ENCODE results near the gene OTOG.

Gene OTOG

DNA sequence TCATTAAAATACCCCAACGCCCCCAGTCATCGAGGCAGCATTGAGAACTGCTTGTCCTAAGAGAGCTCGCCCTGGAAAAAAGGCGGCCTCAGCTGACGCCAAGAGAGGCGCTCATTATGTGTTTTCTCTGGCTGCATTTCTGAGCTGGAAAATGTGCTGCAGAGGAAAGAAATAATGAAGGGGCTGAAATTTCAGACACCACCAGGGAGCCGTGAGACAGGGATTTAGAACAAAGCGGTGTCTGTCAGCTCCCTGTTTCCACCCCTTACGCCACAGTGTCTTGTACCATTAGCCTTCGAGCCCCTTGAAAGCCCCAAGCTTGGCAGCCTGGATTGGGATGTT, 17.2 kb upstream of the OTOG start:
- no peaks in the 10 kb centered on the region for H3K36me3 ChIP-seq (ENCODE audit: control insufficient read depth, insufficient read depth, low read length)
- no peak overlapping the region for H3K27ac ChIP-seq (ENCODE audit: low read depth, low read length)
- H3K9ac ChIP-seq (ENCODE audit: low read depth, low read length), result no peak overlapping the region
- H3K4me1 ChIP-seq (ENCODE audit: control insufficient read depth, insufficient read depth, low read length), result peaks cover 8% of the 10 kb centered on the region; the same call in 1 of the 2 replicates
- H3K27me3 ChIP-seq (ENCODE audit: control insufficient read depth, insufficient read depth, low read length), result no peaks in the 10 kb centered on the region
- no peak overlapping the region for H3K4me3 ChIP-seq (ENCODE audit: low read depth, low read length)
- H3K9me3 ChIP-seq (ENCODE audit: control insufficient read depth, insufficient read depth, low read length), result no peaks in the 10 kb centered on the region

DNA sequence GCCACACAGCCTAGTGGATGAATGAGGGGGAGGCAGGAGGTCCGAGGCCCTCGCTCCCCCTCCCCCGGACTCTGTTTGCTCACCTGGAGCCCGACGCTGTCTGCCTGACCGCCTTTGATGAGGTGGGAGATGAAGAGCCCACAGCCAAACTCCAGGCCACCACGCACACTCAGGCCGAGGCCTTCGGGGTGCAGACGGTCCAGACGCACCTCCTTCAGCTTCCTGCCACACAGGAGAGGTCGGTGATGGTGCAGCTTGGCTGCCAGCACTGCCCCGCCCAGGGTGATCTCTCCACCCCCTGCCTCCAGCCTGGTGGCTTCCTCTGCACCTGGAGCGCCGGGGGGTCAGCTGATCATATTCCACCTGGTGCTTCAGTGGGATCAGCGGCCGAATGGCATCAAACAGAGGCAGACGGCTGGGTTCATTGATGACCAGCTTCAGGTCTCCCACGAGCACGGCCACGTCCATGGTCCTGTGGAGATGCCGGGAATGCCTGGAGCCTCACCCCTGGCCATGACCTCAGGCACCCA, 15.9 kb upstream of the OTOG start:
- Histone ChIP-seq H3K9me3 (ENCODE audit: control insufficient read depth, insufficient read depth, low read length) (no peaks in the 10 kb centered on the region), H3K36me3 (ENCODE audit: control insufficient read depth, insufficient read depth, low read length) (no peaks in the 10 kb centered on the region), H3K4me3 (ENCODE audit: low read depth, low read length) (no peak overlapping the region), H3K27ac (ENCODE audit: low read depth, low read length) (no peak overlapping the region), H3K9ac (ENCODE audit: low read depth, low read length) (no peak overlapping the region), H3K4me1 (ENCODE audit: control insufficient read depth, insufficient read depth, low read length) (peaks cover 8% of the 10 kb centered on the region; the same call in 1 of the 2 replicates), H3K27me3 (ENCODE audit: control insufficient read depth, insufficient read depth, low read length) (no peaks in the 10 kb centered on the region)

DNA sequence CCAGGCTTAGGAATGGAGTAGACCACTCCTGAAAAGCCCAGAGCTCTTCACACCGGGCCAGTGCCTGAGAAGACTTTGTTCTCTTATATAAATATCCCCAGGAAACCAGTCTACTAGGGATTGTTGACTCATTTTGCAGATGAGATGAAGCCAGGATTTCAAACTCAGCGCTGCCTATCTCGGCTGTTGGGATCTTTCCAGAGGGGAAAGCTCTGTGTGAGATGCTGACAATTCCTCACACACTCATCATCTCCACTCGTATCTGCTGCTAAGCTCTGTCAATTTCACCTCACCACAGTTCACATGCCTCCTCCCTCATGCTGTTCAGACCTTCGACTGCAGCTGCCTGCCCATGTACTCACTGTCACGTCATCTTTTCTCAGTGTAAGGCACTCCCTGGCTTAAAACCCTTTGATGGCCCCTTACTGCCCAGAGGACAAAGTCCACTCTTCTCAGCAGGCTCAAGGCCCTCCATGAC, 15.4 kb upstream of the OTOG start:
- Histone ChIP-seq H3K4me1 (ENCODE audit: control insufficient read depth, insufficient read depth, low read length) (peaks cover 8% of the 10 kb centered on the region; the same call in 1 of the 2 replicates), H3K4me3 (ENCODE audit: low read depth, low read length) (no peak overlapping the region), H3K27ac (ENCODE audit: low read depth, low read length) (no peak overlapping the region), H3K9me3 (ENCODE audit: control insufficient read depth, insufficient read depth, low read length) (no peaks in the 10 kb centered on the region), H3K9ac (ENCODE audit: low read depth, low read length) (no peak overlapping the region), H3K27me3 (ENCODE audit: control insufficient read depth, insufficient read depth, low read length) (no peaks in the 10 kb centered on the region), H3K36me3 (ENCODE audit: control insufficient read depth, insufficient read depth, low read length) (no peaks in the 10 kb centered on the region)

DNA sequence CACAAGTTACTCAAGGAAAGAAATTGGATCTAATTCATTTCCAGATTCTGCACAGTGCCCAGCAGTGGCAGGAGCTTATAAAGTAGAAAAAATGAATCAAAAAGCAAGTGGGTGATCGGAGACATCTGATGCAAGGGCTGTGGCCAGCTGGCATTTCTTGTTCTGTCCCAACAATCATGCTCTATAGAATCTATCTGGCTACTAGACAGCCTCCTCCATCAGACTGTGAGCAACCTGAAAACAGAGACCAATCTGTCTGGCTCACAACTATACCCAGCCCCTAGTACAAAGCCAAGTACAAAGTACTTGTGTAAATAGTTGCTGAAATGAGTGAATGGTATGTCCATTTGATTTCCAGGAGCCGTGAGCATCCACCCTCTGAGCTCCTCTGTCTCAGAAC, 14.3 kb upstream of the OTOG start:
- Histone ChIP-seq H3K27ac (ENCODE audit: low read depth, low read length) (no peak overlapping the region), H3K27me3 (ENCODE audit: control insufficient read depth, insufficient read depth, low read length) (no peaks in the 10 kb centered on the region)

DNA sequence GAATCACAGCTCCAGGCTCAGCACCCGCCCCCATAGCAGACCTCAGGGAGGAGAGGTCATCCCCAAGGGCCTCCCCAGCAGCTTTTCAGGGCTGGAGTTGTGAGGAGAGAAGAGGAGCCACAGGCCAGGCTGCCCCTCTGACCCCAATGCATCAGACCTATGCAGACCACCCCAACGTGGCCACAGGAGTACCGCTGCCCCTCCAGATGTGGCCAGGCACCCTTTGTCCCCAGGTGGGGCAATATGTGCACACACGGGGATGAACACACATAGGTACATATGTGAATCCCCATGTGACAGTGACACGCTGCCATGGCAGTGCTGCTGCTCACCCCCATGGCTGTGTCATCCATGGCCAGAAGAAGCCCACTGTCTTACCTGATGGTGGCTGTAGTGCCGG, 13.7 kb upstream of the OTOG start:
- peaks cover 8% of the 10 kb centered on the region; the same call in 1 of the 2 replicates for H3K4me1 ChIP-seq (ENCODE audit: control insufficient read depth, insufficient read depth, low read length)
- H3K36me3 ChIP-seq (ENCODE audit: control insufficient read depth, insufficient read depth, low read length), result no peaks in the 10 kb centered on the region
- H3K27ac ChIP-seq (ENCODE audit: low read depth, low read length), result no peak overlapping the region
- H3K9ac ChIP-seq (ENCODE audit: low read depth, low read length), result no peak overlapping the region
- no peaks in the 10 kb centered on the region for H3K27me3 ChIP-seq (ENCODE audit: control insufficient read depth, insufficient read depth, low read length)
- no peaks in the 10 kb centered on the region for H3K9me3 ChIP-seq (ENCODE audit: control insufficient read depth, insufficient read depth, low read length)
- H3K4me3 ChIP-seq (ENCODE audit: low read depth, low read length), result no peak overlapping the region

More for the DNA sequence above, 14.3 kb upstream of the OTOG start:
- H3K9me3 ChIP-seq (ENCODE audit: control insufficient read depth, insufficient read depth, low read length), result no peaks in the 10 kb centered on the region
- peaks cover 8% of the 10 kb centered on the region; the same call in 1 of the 2 replicates for H3K4me1 ChIP-seq (ENCODE audit: control insufficient read depth, insufficient read depth, low read length)
- H3K36me3 ChIP-seq (ENCODE audit: control insufficient read depth, insufficient read depth, low read length), result no peaks in the 10 kb centered on the region
- no peak overlapping the region for H3K9ac ChIP-seq (ENCODE audit: low read depth, low read length)
- no peak overlapping the region for H3K4me3 ChIP-seq (ENCODE audit: low read depth, low read length)

DNA sequence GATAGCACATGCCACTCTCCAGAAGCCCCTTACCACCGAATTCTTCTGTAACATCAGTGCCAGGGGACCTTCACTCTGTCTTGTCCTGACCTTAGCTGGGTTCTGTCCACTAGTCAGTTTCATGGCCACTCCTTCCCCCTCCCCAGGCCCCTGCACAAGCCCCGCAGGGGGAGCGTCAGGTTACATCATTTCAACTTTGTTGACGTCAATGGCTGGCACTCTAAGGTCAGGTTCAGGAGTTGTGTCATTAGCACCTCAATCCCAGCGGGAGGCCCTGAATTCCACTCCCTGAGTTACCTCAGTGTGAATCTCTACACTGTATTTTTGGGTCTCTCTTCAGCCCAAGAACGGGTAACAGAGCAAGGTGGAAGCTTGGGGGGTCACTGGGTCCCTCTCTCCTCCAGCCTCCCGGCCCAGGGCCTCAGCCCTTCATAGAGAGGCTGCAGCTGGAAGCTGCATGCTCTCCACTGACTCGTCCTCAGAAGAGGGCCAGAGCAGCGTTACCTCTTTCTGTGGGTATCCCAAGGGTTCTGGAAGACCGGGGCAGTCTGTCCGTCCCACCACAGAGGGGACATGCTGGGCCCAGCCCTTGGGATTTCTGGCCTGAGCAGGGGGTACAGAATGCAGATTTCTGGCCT, 13.2 kb upstream of the OTOG start:
- Histone ChIP-seq H3K27me3 (ENCODE audit: control insufficient read depth, insufficient read depth, low read length) (no peaks in the 10 kb centered on the region), H3K4me3 (ENCODE audit: low read depth, low read length) (no peak overlapping the region), H3K27ac (ENCODE audit: low read depth, low read length) (no peak overlapping the region), H3K9ac (ENCODE audit: low read depth, low read length) (no peak overlapping the region), H3K36me3 (ENCODE audit: control insufficient read depth, insufficient read depth, low read length) (no peaks in the 10 kb centered on the region), H3K9me3 (ENCODE audit: control insufficient read depth, insufficient read depth, low read length) (no peaks in the 10 kb centered on the region), H3K4me1 (ENCODE audit: control insufficient read depth, insufficient read depth, low read length) (peaks cover 8% of the 10 kb centered on the region; the same call in 1 of the 2 replicates)

DNA sequence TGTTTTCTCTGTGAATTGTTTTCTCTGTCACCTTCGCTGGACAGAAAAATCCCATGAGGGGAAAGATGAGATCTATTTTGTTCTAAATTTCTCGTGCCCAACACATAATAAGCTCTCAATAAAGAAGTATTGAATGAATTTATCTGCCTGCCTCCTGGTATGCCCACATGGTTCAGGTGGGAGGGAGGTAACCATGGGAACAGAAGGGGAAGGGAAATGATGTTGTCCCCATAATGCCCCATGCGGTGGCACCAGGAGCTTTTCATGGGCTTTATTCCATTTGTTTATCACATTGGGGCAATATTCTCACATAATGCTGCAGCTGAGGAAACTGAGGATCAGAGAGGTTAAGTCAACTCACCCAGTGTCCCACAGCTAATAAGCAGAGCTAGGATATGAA, 11.6 kb upstream of the OTOG start:
- Histone ChIP-seq H3K4me1 (ENCODE audit: control insufficient read depth, insufficient read depth, low read length) (peaks cover 8% of the 10 kb centered on the region; the same call in 1 of the 2 replicates), H3K27me3 (ENCODE audit: control insufficient read depth, insufficient read depth, low read length) (no peaks in the 10 kb centered on the region), H3K9me3 (ENCODE audit: control insufficient read depth, insufficient read depth, low read length) (no peaks in the 10 kb centered on the region), H3K9ac (ENCODE audit: low read depth, low read length) (no peak overlapping the region), H3K4me3 (ENCODE audit: low read depth, low read length) (no peak overlapping the region), H3K27ac (ENCODE audit: low read depth, low read length) (no peak overlapping the region), H3K36me3 (ENCODE audit: control insufficient read depth, insufficient read depth, low read length) (no peaks in the 10 kb centered on the region)

DNA sequence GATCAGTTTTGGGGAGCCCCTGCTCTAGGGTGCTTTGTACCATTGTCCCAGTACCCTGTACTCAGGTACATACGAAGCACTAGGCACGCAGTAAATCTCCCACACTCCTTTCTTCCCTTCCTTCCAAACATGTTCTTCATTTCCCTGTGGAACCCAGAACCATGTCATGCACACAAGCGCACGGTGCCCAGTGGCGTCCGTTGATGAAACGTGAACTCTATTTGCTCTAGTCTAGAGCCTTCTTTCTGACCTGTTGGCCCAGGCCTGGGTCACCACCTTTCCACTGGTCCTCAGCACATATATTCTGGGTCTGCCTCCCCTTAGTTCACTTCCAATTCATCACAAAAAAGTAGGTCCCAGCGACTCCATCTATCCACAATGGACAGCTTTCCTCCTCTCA, 9.8 kb upstream of the OTOG start:
- H3K9ac ChIP-seq (ENCODE audit: low read depth, low read length), result no peak overlapping the region
- 0 out of 2 replicates have a peak, but pooled peaks cover 5% of the 10 kb centered on the region for H3K4me1 ChIP-seq (ENCODE audit: control insufficient read depth, insufficient read depth, low read length)
- H3K27ac ChIP-seq (ENCODE audit: low read depth, low read length), result no peak overlapping the region
- H3K9me3 ChIP-seq (ENCODE audit: control insufficient read depth, insufficient read depth, low read length), result no peaks in the 10 kb centered on the region
- H3K36me3 ChIP-seq (ENCODE audit: control insufficient read depth, insufficient read depth, low read length), result no peaks in the 10 kb centered on the region
- 0 out of 2 replicates have a peak, but pooled peaks cover under 1% of the 10 kb centered on the region for H3K27me3 ChIP-seq (ENCODE audit: control insufficient read depth, insufficient read depth, low read length)
- H3K4me3 ChIP-seq (ENCODE audit: low read depth, low read length), result no peak overlapping the region

DNA sequence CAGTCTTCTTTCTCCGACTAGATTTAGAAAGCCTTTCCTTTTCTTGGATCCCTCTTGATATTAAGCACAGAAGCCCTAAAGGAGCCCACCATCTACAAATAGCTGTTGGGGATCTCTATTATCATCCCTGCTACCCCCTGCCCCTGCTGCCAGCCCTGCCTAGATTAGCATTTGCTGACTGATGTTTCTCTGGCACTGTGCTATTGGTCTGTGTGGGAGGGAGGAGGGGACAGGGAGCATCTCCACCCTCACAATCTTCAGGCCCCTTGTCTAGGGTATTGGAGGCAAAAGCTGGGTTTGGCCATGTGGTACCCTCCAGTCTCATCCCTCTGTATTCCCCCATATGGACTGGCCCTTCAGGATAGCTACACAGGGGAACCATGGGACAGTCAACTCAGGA, 9.0 kb upstream of the OTOG start:
- no peak overlapping the region for H3K27ac ChIP-seq (ENCODE audit: low read depth, low read length)
- 0 out of 2 replicates have a peak, but pooled peaks cover 5% of the 10 kb centered on the region for H3K4me1 ChIP-seq (ENCODE audit: control insufficient read depth, insufficient read depth, low read length)
- H3K9ac ChIP-seq (ENCODE audit: low read depth, low read length), result no peak overlapping the region
- 0 out of 2 replicates have a peak, but pooled peaks cover 3% of the 10 kb centered on the region for H3K27me3 ChIP-seq (ENCODE audit: control insufficient read depth, insufficient read depth, low read length)
- no peak overlapping the region for H3K4me3 ChIP-seq (ENCODE audit: low read depth, low read length)
- no peaks in the 10 kb centered on the region for H3K9me3 ChIP-seq (ENCODE audit: control insufficient read depth, insufficient read depth, low read length)
- H3K36me3 ChIP-seq (ENCODE audit: control insufficient read depth, insufficient read depth, low read length), result no peaks in the 10 kb centered on the region

DNA sequence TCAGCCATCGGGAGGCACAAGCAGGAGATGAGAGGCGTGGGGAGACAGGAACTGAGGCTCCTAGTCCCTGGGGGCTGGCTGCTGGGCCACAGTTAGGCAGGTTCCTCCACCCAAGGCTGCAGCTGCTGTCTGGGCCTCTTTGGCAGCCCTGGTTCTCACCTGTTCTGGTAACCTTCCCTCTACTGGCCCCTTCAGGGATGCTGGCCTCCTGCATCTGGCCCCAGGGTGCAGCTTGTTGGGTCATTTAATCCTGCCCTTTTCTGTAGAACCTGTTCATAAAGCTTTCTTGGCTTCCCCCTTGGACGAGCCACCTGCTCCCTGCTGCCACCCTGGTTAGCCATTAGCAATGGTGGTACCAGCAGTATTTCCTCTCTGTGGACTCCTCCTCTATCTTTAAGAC, 8.3 kb upstream of the OTOG start:
- H3K4me3 ChIP-seq (ENCODE audit: low read depth, low read length), result no peak overlapping the region
- H3K9me3 ChIP-seq (ENCODE audit: control insufficient read depth, insufficient read depth, low read length), result no peaks in the 10 kb centered on the region
- H3K27me3 ChIP-seq (ENCODE audit: control insufficient read depth, insufficient read depth, low read length), result peaks cover 7% of the 10 kb centered on the region
- 0 out of 2 replicates have a peak, but pooled peaks cover 2% of the 10 kb centered on the region for H3K4me1 ChIP-seq (ENCODE audit: control insufficient read depth, insufficient read depth, low read length)
- no peaks in the 10 kb centered on the region for H3K36me3 ChIP-seq (ENCODE audit: control insufficient read depth, insufficient read depth, low read length)
- H3K27ac ChIP-seq (ENCODE audit: low read depth, low read length), result no peak overlapping the region
- H3K9ac ChIP-seq (ENCODE audit: low read depth, low read length), result no peak overlapping the region

DNA sequence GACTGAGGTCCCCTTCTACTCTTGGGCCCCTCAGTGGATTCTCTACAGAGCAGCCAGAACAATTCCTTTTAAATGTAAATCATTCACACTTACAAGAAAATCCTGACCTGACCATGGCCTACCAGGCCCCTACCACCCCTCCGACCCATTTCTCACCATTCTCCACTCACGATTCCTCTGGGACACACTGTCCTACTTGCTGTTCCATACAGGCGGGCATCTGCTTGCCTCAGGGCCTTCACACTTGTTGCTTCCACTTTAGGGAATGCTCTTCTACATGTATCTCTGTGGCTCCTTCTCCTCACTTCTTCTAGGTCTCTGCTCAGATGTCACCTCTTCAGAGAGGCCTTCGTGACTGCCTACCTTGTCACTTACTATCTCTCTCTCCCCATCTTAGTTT, 6.3 kb upstream of the OTOG start:
- no peak overlapping the region for H3K4me3 ChIP-seq (ENCODE audit: low read depth, low read length)

More for the DNA sequence above, 6.3 kb upstream of the OTOG start:
- Histone ChIP-seq H3K4me1 (ENCODE audit: control insufficient read depth, insufficient read depth, low read length) (no peaks in the 10 kb centered on the region), H3K9ac (ENCODE audit: low read depth, low read length) (no peak overlapping the region), H3K9me3 (ENCODE audit: control insufficient read depth, insufficient read depth, low read length) (no peaks in the 10 kb centered on the region), H3K27ac (ENCODE audit: low read depth, low read length) (no peak overlapping the region), H3K36me3 (ENCODE audit: control insufficient read depth, insufficient read depth, low read length) (no peaks in the 10 kb centered on the region), H3K27me3 (ENCODE audit: control insufficient read depth, insufficient read depth, low read length) (peaks cover 11% of the 10 kb centered on the region)
